Right renal cortex interstitium (tissue), 3 donors: Measurements from ENCODE around the gene BBIP1. TPM values are rescaled to one million over a fixed set of nuclear protein-coding genes. Genes with fewer than 3 reads are reported as not detected.

Experiments
- DNase-seq, 3 donors: peaks; one replicate each; pipeline ENCODE4 v3.0.0-alpha.2; 2013; ENCODE audit warnings: low read depth in 3 of 3, low spot score in 2 of 3
- polyA plus RNA-seq, 3 donors: library from polyadenylated mRNA; unstranded; fragments of 120-200 nt; gene quantifications; one replicate each; pipeline ENCODE4 v1.2.1, GENCODE V29; 2013; ENCODE audit not compliant: insufficient read length in 3 of 3

The BBIP1 gene
- polyA plus RNA-seq, 3 donors = 48.0 to 56.4 (median 49.5) TPM

DNA sequence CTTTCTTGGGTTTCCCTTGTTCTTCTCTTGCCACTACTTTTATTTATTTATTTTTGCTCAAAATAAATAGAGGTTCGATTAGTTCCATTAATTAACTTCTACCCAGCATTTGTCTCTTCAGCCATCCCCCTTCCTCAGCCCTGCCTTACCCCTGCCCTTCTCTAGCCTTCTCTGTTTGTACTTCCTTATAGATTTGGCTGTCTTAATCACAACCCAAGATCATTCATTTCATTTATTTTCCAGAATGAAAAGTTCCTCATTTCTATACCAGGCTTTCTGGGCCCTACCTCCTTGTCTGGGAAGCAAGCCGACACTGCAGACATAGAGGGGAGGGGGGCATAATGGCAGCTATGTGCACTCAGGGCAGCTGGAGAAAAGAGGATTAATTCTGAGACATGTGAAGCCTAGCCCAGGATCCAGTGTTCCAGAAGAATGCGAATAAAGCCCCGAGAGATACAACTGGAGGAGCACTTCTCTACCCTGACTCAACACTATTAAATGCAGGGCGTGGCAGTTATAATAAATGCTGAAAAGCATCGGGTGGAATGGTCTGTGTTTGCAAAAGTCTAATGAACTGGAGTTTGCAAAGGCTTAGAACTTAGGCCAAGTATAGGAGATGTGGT is 53.7 kb downstream of the BBIP1 start:
- no peak for DNase-seq

- no peak for DNase-seq
Observed at GRCh38 chr10:110864662-110865140, 54.3 kb downstream of the BBIP1 start.

DNA sequence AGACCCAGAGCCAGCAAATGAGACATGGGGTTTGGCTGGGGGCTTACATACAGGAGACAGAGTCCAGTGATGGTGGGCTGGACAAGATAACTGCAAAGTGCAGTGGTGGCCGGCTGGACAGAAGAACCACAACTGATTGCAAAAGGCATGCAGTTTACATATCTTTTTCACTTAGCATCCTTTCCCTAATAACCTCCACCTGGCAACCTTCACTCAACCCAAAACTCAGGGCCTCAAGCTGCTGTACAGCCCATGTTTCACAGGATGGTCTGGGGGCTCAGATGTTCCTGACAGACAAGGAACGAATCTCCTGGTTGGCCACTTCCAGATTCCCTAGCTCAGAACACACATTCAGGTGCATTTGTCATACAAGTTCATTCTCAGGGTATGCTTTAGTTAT is 55.0 kb downstream of the BBIP1 start:
- DNase-seq = no peak

GRCh38 chr10:110863361-110863760 is 55.6 kb downstream of the BBIP1 start:
- no peak for DNase-seq

- no peak for DNase-seq
Observed at GRCh38 chr10:110862961-110863360, 56.0 kb downstream of the BBIP1 start.

- no peak for DNase-seq
Observed at GRCh38 chr10:110861930-110862649, 56.9 kb downstream of the BBIP1 start.

GRCh38 chr10:110861476-110861875 is 57.5 kb downstream of the BBIP1 start:
- DNase-seq = no peak

- no peak for DNase-seq
Observed at GRCh38 chr10:110860576-110861241, 58.3 kb downstream of the BBIP1 start.

DNA sequence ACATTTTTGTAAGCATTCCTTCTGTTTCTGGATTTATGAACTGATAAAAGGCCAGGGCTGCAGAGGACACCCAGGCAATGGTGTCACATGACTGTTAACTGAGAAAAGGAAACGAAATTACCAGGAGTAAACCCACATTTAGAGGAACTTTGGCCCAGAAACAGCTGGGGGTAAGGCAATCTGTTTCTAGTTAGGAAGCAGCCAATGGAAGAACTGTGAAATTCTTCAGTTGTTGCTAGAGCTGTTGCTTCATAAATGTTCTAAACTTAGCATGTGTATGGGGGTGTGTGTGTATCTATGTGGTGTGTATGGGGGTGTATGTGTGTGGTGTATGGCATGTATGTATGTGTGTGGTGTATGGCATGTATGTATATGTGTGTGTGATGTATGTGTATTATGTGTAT is 59.0 kb downstream of the BBIP1 start:
- no peak for DNase-seq

DNA sequence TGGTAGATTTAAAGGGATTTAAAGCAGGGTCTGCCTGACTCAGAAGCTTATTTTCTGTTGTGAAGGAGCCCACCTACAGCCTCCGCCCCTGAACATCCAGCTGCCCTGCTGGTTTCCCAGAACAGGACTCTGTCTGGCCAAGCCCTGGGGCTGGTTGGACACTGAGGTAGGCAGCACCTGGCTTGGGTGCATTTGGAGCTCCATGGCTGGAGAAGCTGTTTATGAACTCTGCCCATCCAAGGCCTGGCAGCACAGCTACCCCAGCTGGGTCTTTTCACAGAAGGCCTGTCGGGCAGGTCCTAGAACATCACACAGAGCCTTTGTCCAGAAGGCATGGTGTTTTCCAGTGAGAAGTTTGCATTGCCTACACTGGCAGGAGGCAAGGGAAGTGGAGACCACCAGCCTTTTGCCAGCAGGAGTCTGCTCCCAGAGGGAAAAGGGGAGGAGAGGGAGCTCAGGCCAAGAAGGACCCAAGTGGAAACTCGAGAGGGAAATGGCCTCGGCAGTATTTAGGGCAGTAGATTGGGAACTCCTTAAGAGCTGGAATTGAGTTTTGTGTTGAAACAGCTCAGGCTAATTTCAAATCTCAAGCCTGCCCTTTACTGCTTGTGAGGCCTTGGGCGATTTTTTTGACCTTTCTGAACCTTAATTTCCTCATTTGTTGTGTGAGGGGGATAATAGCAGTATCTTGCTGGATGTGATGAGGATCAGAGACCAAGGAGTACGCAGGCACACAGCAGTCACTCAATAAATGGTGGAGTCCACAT is 59.6 kb downstream of the BBIP1 start:
- no peak for DNase-seq

DNA sequence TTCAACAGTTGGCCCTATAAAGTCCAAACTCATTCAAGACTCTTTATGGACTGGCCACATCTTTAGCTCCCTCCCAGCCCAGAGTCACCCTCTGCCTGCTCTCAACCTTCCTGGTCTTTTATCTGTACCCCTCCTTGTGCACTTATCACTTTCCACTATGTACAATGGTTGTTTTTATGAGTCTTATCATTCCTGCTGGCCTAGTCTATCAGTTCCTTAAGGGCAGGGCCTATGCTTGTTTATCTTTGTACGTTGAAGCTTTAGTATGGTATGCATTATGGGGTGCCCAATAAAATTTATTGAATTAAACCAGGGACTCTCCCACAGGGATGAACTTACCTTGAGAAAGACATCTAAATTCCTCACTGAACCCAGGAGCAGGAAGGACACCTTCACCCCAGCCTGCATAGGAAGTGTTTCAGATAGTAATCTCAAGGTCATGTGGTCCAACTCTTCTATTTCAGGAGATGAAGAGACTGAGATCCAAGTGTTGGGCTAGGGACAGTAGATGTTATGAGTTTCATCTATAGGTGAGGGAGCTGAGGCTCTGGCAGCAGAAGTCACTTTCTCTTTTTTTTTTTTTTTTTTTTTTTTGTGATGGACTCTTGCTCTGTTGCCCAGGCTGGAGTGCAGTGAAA is 60.6 kb downstream of the BBIP1 start:
- DNase-seq = no peak

DNA sequence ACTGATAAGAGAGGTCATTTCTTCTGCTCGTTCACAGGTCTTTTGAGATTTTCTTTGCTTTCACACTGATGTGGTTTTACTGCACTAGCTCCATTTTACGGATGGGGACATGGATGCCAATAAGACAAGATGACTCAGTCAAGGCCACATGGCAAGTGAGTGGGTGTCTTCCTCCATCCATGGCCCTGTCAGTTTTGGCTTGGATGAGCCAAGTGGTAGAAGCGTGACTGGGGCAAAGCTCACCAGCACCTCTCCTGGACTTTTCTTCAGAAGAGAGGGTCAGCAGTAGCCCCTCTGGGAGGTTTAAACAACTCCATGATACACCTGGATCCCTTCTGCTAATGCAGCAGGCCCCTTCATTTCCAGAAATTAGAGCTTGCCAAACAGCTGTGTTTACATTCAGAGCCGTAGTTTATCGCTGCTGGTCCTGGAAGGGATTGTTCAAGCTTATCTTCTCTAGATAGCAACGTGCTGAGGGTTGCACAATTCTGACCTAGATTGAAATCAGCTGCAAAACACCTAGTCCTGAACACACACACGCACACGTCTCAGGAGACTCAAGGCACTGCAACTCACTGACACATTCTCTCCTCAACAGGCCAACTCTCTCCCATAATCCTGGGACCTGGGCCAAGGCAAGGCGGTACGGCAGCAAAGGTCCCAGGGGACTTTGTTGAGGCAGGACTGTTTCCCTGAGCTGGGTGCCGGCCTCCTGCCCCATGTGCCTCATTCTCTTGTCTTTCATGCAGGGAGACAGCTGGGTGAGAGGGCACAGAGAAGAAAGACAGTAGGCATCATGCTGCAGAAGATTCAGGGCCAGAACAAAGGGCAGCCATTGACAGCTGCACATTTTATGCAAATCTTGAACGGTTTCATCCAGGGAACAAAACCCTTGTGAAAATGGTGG is 61.5 kb downstream of the BBIP1 start:
- no peak for DNase-seq

- no peak for DNase-seq
Observed at GRCh38 chr10:110853921-110854605, 64.9 kb downstream of the BBIP1 start.

GRCh38 chr10:110852947-110853346 is 66.0 kb downstream of the BBIP1 start:
- DNase-seq = no peak

GRCh38 chr10:110852255-110852896 is 66.6 kb downstream of the BBIP1 start:
- no peak for DNase-seq

- no peak for DNase-seq
Observed at GRCh38 chr10:110851020-110851612, 67.9 kb downstream of the BBIP1 start.

- no peak for DNase-seq
Observed at GRCh38 chr10:110850099-110850498, 68.9 kb downstream of the BBIP1 start.
